HepG2 (cell line): ENCODE results near the gene PLPP3. TPM values are rescaled to one million over a fixed set of nuclear protein-coding genes. Genes with fewer than 3 reads are reported as not detected.

Experiments used
- ATAC-seq: fragments of 200-7000 bp; cut with Tn5 transposase; 3 replicates; pipeline ENCODE4 v1.9.1; 2020; ENCODE audit warnings: mild to moderate bottlenecking, moderate library complexity
- BruUV-seq: library from RNA; stranded (reverse); fragments of 400-500 nt; replicated peaks from 2 replicates; lab custom pipeline; 2021; lab: Mats Ljungman, UMichigan
- CTCF ChIA-PET: fragments of 300-600 bp; formaldehyde crosslinking; extraction: SDS; loops from one replicate; lab custom pipeline; 2021; ENCODE audit warnings: low total read pairs, inconsistent platforms, low intra/inter-chr PET ratio; lab: Yijun Ruan, JAX
- POLR2A ChIA-PET: fragments of 350-600 bp; sonication (Branson Sonifier 250); formaldehyde crosslinking; loops from one replicate; lab custom pipeline; 2020; ENCODE audit warnings: antibody characterized with exemption, inconsistent platforms; lab: Yijun Ruan, JAX
- DNase-seq: peaks from one replicate; pipeline ENCODE4 v3.0.0-alpha.2; 2015; ENCODE audit warnings: low spot score
- FAIRE-seq: peaks from 3 replicates; lab custom pipeline; 2011; peaks lifted over from hg19 to GRCh38; lab: Jason Lieb, UNC
- H2AFZ ChIP-seq: one replicate; pipeline ENCODE4 v1.6.1; 2011; ENCODE audit warnings: low read length, inconsistent platforms
- H3K27ac ChIP-seq: fragments of 300-600 bp; 3 replicates; pipeline ENCODE4 v1.8.0; 2011; ENCODE audit warnings: mixed run types, mild to moderate bottlenecking, mixed read lengths, low read length, inconsistent platforms; ENCODE audit not compliant: insufficient read depth; ENCODE audit errors: extremely low read length
- H3K27me3 ChIP-seq, 2 experiments: fragments of 200-600 bp in 1 of 2; 2 replicates in 1 of 2; 3 replicates in 1 of 2; pipeline versions ENCODE4 v1.6.0 to v1.8.0; 2011; ENCODE audit warnings: low read length in 2 of 2, mild to moderate bottlenecking in 2 of 2, moderate library complexity in 2 of 2, inconsistent platforms in 1 of 2; ENCODE audit not compliant: insufficient read depth in 2 of 2, control insufficient read depth in 1 of 2
- H3K36me3 ChIP-seq, 2 experiments: fragments of 200-600 bp in 1 of 2; replicated peaks in 1 of 2; 2 replicates in 1 of 2; 3 replicates in 1 of 2; pipeline versions ENCODE4 v1.5.1 to v1.8.0; 2011; ENCODE audit warnings: low read length in 2 of 2, inconsistent platforms in 1 of 2; ENCODE audit not compliant: insufficient read depth in 2 of 2, control insufficient read depth in 1 of 2
- H3K4me1 ChIP-seq: 2 replicates; pipeline ENCODE4 v1.5.1; 2012; ENCODE audit warnings: low read length, inconsistent platforms; ENCODE audit not compliant: insufficient read depth
- H3K4me2 ChIP-seq: 2 replicates; pipeline ENCODE4 v1.6.0; 2011; ENCODE audit warnings: low read depth, low read length, inconsistent platforms
- H3K4me3 ChIP-seq, 3 experiments: fragments of 200-600 bp in 1 of 3; sonication (generic), shearing (Covaris generic) in 1 of 3; replicated peaks in 1 of 3; 2 replicates each; pipeline ENCODE4 v1.5.1; 2011 to 2016; ENCODE audit warnings: low read length in 3 of 3, inconsistent platforms in 2 of 3, low read depth in 2 of 3, mild to moderate bottlenecking in 2 of 3, control low read depth in 1 of 3, mixed read lengths in 1 of 3; ENCODE audit not compliant: insufficient read depth in 1 of 3
- H3K79me2 ChIP-seq: one replicate; pipeline ENCODE4 v1.6.1; 2011; ENCODE audit warnings: low read length, inconsistent platforms; ENCODE audit not compliant: insufficient read depth
- H3K9ac ChIP-seq: 2 replicates; pipeline ENCODE4 v1.6.0; 2011; ENCODE audit warnings: mild to moderate bottlenecking, low read depth, low read length, inconsistent platforms; ENCODE audit not compliant: insufficient read depth
- H3K9me3 ChIP-seq: 2 replicates; pipeline ENCODE4 v1.5.1; 2012; ENCODE audit warnings: mild to moderate bottlenecking, low read length
- H4K20me1 ChIP-seq: 2 replicates; pipeline ENCODE4 v1.6.0; 2011; ENCODE audit warnings: inconsistent platforms, mild to moderate bottlenecking, low read length, moderate library complexity; ENCODE audit not compliant: insufficient read depth
- CREM ChIP-seq, 2 experiments: sonication (generic) in 1 of 2; formaldehyde crosslinking in 1 of 2; IDR thresholded peaks; 2 replicates each; pipeline versions ENCODE4 v1.4.0 to v1.6.1; 2016 to 2020; ENCODE audit warnings: antibody characterized with exemption in 1 of 2, mild to moderate bottlenecking in 1 of 2, missing genetic modification reagents in 1 of 2
- ELF1 ChIP-seq: sonication (generic); formaldehyde crosslinking; IDR thresholded peaks from 2 replicates; pipeline ENCODE4 v1.4.0; 2020; ENCODE audit warnings: missing genetic modification reagents
- GTF2F1 ChIP-seq: fragments of 150-350 bp; IDR thresholded peaks from 2 replicates; pipeline ENCODE4 v1.6.1; 2014; ENCODE audit warnings: low read length
- KMT2A ChIP-seq: sonication (generic); formaldehyde crosslinking; IDR thresholded peaks from 2 replicates; pipeline ENCODE4 v1.4.0; 2020; ENCODE audit warnings: missing genetic modification reagents
- NONO ChIP-seq, 2 experiments: fragments of 450-650 bp in 1 of 2; sonication (generic) in 1 of 2; formaldehyde crosslinking in 1 of 2; IDR thresholded peaks in 1 of 2; conservative IDR thresholded peaks in 1 of 2; 2 replicates each; pipeline versions ENCODE4 v1.6.1 to v1.8.0; 2017 to 2022; ENCODE audit warnings: mild to moderate bottlenecking in 1 of 2, missing genetic modification reagents in 1 of 2, moderate library complexity in 1 of 2
- PHF5A ChIP-seq: IDR thresholded peaks from one replicate; pipeline ENCODE4 v1.6.1; 2018; ENCODE audit warnings: low read depth, missing genetic modification reagents; ENCODE audit not compliant: unreplicated experiment
- RBM22 ChIP-seq: fragments of 200-400 bp; formaldehyde crosslinking; optimal IDR thresholded peaks from 2 replicates; pipeline ENCODE3; 2017; ENCODE audit warnings: mild to moderate bottlenecking, low read length, moderate library complexity
- SMYD3 ChIP-seq: sonication (generic); formaldehyde crosslinking; IDR thresholded peaks from 2 replicates; pipeline ENCODE4 v1.8.1; 2023; ENCODE audit warnings: mild to moderate bottlenecking, missing genetic modification reagents
- ZBTB46 ChIP-seq: sonication (generic); formaldehyde crosslinking; IDR thresholded peaks from 2 replicates; pipeline ENCODE4 v1.4.0; 2020; ENCODE audit warnings: mild to moderate bottlenecking, missing genetic modification reagents, borderline replicate concordance
- ZFX ChIP-seq: sonication (generic); formaldehyde crosslinking; IDR thresholded peaks from 2 replicates; pipeline ENCODE4 v1.4.0; 2020; ENCODE audit warnings: mild to moderate bottlenecking, low read depth, missing genetic modification reagents, moderate library complexity
- ZNF326 ChIP-seq: sonication (generic); formaldehyde crosslinking; IDR thresholded peaks from 2 replicates; pipeline ENCODE4 v1.4.0; 2020; ENCODE audit warnings: missing genetic modification reagents, borderline replicate concordance
- ZNF350 ChIP-seq: sonication (generic); formaldehyde crosslinking; IDR thresholded peaks from 2 replicates; pipeline ENCODE4 v1.4.0; 2020; ENCODE audit warnings: mild to moderate bottlenecking, low read depth, missing genetic modification reagents, borderline replicate concordance
- ZNF563 ChIP-seq: sonication (generic); formaldehyde crosslinking; IDR thresholded peaks from 2 replicates; pipeline ENCODE4 v1.8.0; 2022; ENCODE audit warnings: mild to moderate bottlenecking, moderate library complexity, missing genetic modification reagents
- ZNF644 ChIP-seq: IDR thresholded peaks from 2 replicates; pipeline ENCODE4 v1.6.1; 2016; ENCODE audit warnings: low read depth
- ZNF747 ChIP-seq: sonication (generic); formaldehyde crosslinking; IDR thresholded peaks from 2 replicates; pipeline ENCODE4 v1.8.1; 2023; ENCODE audit warnings: missing genetic modification reagents, mild to moderate bottlenecking, borderline replicate concordance
- ZNF780A ChIP-seq: sonication (generic); formaldehyde crosslinking; IDR thresholded peaks from 2 replicates; pipeline ENCODE4 v1.8.0; 2022; ENCODE audit warnings: mild to moderate bottlenecking, missing genetic modification reagents, moderate library complexity
- WGBS: methylation state at CpG from one replicate; pipeline ENCODE4 v1.1.6; 2017; ENCODE audit warnings: low lambda C conversion rate; 5-methylcytosine and 5-hydroxymethylcytosine counted together
- in situ Hi-C: cut with HindIII; loops from 2 replicates; pipeline ENCODE4 v1.10.0; 2017; ENCODE audit warnings: low pct_unique_long_range_greater_than_20kb; ENCODE audit not compliant: extremely low pct_ligation_motif_present
- intact Hi-C: fragments of 100-400 bp; cut with micrococcal nuclease; formaldehyde crosslinking; loops from one replicate; pipeline ENCODE4 v1.10.0; 2022; ENCODE audit not compliant: unreplicated experiment
- polyA plus RNA-seq, 8 experiments: library from polyadenylated mRNA; depleted of rRNA in 3 of 8; stranded (reverse) in 7 of 8; unstranded in 1 of 8; fragments of >200 nt; fragmentation: Illumina TruSeq in 4 of 8; extraction: Trizol in 4 of 8; gene quantifications; 2 replicates each; pipeline versions ENCODE4 v1.2.1 to v1.2.3, GENCODE V29; 2011 to 2016; ENCODE audit warnings: low read depth in 4 of 8, missing spikeins in 1 of 8, mixed read lengths in 1 of 8; ENCODE audit not compliant: insufficient read depth in 1 of 8
- total RNA-seq, 5 experiments: library from RNA; depleted of rRNA; stranded (reverse); fragments of >200 nt; fragmentation: Illumina TruSeq; extraction: Trizol; gene quantifications; 2 replicates each; pipeline ENCODE4 v1.2.3, GENCODE V29; 2016; ENCODE audit warnings: low read depth in 1 of 5
- TF ChIP-seq, protein P1 (sequence below): sonication (generic); formaldehyde crosslinking; IDR thresholded peaks from 2 replicates; pipeline ENCODE4 v1.4.0; 2020; ENCODE audit warnings: mild to moderate bottlenecking, low read depth, missing genetic modification reagents
- TF ChIP-seq, protein P2 (sequence below): sonication (generic); formaldehyde crosslinking; IDR thresholded peaks from 2 replicates; pipeline ENCODE4 v1.5.0; 2020; ENCODE audit warnings: missing genetic modification reagents
- TF ChIP-seq, protein P3 (sequence below): IDR thresholded peaks from 2 replicates; pipeline ENCODE4 v1.6.1; 2012; ENCODE audit warnings: inconsistent platforms

Gene PLPP3
- total and polyA plus RNA-seq, 2 of the 13 experiments (the other 11 are each of a cell fraction or from before 2014, with no cell fraction given): 49.7 to 65.8 TPM

DNA sequence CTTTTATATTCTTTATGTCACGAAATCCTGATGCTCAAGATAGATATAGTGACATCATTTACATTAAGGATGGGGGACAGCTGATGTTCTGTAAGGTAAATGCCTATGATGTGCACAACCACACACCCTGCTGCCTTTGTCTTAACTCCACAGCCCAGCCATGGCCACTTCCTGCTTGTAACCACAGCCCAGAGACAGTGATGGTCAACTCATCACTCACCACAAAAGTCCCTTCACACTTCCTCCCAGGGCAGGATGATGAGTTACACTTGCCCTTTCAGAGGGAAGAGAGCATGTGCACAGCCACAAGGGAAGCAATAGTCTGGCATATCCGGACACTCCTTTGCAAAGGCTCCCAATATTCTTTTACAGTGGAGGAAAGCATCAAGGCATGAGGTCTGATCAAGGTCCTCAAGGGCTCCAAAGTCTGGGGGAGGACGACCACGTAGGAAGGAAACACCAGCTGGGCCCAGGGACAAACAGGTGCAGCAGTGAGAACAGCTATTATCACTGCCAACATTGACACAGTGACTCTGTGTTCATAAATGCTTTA is 53.8 kb downstream of the PLPP3 start:
- FAIRE-seq: no peak
- POLR2A ChIA-PET: no interaction called here

More for the DNA sequence above, 53.8 kb downstream of the PLPP3 start:
- TF ChIP-seq GTF2F1 (no peak), CREM (IDR thresholded peaks at IDR 0.05) (no peak), CREM (CRISPR knock-in tag; IDR thresholded peaks at IDR 0.05) (no peak), ZNF747 (CRISPR knock-in tag) (no peak), KMT2A (CRISPR knock-in tag) (no peak), ELF1 (CRISPR knock-in tag) (no peak), ZFX (CRISPR knock-in tag) (no peak), ZBTB46 (CRISPR knock-in tag) (no peak), ZNF563 (no peak), ZNF780A (CRISPR knock-in tag) (no peak), NONO (IDR thresholded peaks at IDR 0.05) (no peak), NONO (CRISPR knock-in tag; conservative IDR thresholded peaks at IDR 0.05) (no peak), ZNF326 (CRISPR knock-in tag) (no peak), ZNF350 (CRISPR knock-in tag) (no peak), ZNF644 (CRISPR knock-in tag) (no peak), RBM22 (no peak), PHF5A (CRISPR knock-in tag) (no peak), SMYD3 (CRISPR knock-in tag) (no peak)
- TF ChIP-seq, protein P1, sequence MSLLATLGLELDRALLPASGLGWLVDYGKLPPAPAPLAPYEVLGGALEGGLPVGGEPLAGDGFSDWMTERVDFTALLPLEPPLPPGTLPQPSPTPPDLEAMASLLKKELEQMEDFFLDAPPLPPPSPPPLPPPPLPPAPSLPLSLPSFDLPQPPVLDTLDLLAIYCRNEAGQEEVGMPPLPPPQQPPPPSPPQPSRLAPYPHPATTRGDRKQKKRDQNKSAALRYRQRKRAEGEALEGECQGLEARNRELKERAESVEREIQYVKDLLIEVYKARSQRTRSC (CRISPR knock-in tag): no peak
- TF ChIP-seq, protein P2, sequence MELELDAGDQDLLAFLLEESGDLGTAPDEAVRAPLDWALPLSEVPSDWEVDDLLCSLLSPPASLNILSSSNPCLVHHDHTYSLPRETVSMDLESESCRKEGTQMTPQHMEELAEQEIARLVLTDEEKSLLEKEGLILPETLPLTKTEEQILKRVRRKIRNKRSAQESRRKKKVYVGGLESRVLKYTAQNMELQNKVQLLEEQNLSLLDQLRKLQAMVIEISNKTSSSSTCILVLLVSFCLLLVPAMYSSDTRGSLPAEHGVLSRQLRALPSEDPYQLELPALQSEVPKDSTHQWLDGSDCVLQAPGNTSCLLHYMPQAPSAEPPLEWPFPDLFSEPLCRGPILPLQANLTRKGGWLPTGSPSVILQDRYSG (CRISPR knock-in tag): no peak
- TF ChIP-seq, protein P3, sequence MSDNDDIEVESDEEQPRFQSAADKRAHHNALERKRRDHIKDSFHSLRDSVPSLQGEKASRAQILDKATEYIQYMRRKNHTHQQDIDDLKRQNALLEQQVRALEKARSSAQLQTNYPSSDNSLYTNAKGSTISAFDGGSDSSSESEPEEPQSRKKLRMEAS: no peak
- Histone ChIP-seq H3K79me2 (peaks cover 60% of the 10 kb centered on the region), H3K36me3 (peaks cover 32 to 81% of the 10 kb centered on the region in 2 experiments), H3K27me3 (no peaks in the 10 kb centered on the region), H3K9ac (no peak overlapping the region), H2AFZ (no peak overlapping the region), H3K4me1 (peaks cover 14% of the 10 kb centered on the region), H3K9me3 (no peaks in the 10 kb centered on the region), H3K27ac (no peak overlapping the region), H3K4me3 (no peak overlapping the region), H3K4me2 (no peak overlapping the region), H4K20me1 (peaks cover 11% of the 10 kb centered on the region)
- 87% methylated on average over 4 of the region's 4 CpGs for WGBS
- DNase-seq (no peak), ATAC-seq (peak; percentile 32; the same call in 2 of the 3 replicates)
- CTCF ChIA-PET: no interaction called here
- no TSS peak for BruUV-seq
- intact Hi-C loops (no loop called here), in situ Hi-C loops (no loop called here)
